Neuron (in vitro differentiated cells): Measurements from ENCODE around the gene HMCN1.
"Not testable (repeated sequence)": the region's sequence is repeated elsewhere in the genome, so short reads cannot be mapped to it uniquely, and the experiment has no call there.

Experiments
- H2AFZ ChIP-seq: one replicate; pipeline ENCODE4 v1.6.1; 2013; ENCODE audit warnings: low read depth, mild to moderate bottlenecking, inconsistent platforms, low read length, moderate library complexity
- H3K27me3 ChIP-seq: one replicate; pipeline ENCODE4 v1.6.1; 2013; ENCODE audit warnings: low read length; ENCODE audit not compliant: insufficient read depth
- H3K36me3 ChIP-seq: one replicate; pipeline ENCODE4 v1.6.1; 2013; ENCODE audit warnings: low read length; ENCODE audit not compliant: insufficient read depth
- H3K4me1 ChIP-seq: one replicate; pipeline ENCODE4 v1.6.1; 2013; ENCODE audit warnings: low read length; ENCODE audit not compliant: insufficient read depth
- H3K4me3 ChIP-seq: 2 replicates; pipeline ENCODE4 v1.5.1; 2013; ENCODE audit warnings: mild to moderate bottlenecking, low read length, moderate library complexity
- H3K9me3 ChIP-seq: one replicate; pipeline ENCODE4 v1.6.1; 2013; ENCODE audit warnings: low read length

Gene HMCN1

GRCh38 chr1:185880779-185881333, 146.7 kb downstream of the HMCN1 start:
- Histone ChIP-seq H3K4me1 (no peaks in the 10 kb centered on the region), H3K4me3 (no peak overlapping the region), H3K9me3 (no peaks in the 10 kb centered on the region), H3K36me3 (no peaks in the 10 kb centered on the region), H2AFZ (no peak overlapping the region), H3K27me3 (no peaks in the 10 kb centered on the region)

GRCh38 chr1:185886046-185886445, 151.9 kb downstream of the HMCN1 start:
- H3K36me3 ChIP-seq, result no peaks in the 10 kb centered on the region
- H2AFZ ChIP-seq, result no peak overlapping the region
- H3K4me1 ChIP-seq, result no peaks in the 10 kb centered on the region
- no peaks in the 10 kb centered on the region for H3K27me3 ChIP-seq
- no peak overlapping the region for H3K4me3 ChIP-seq
- no peaks in the 10 kb centered on the region for H3K9me3 ChIP-seq

- Histone ChIP-seq H3K4me1 (no peaks in the 10 kb centered on the region), H3K36me3 (no peaks in the 10 kb centered on the region), H3K9me3 (no peaks in the 10 kb centered on the region), H3K4me3 (no peak overlapping the region), H3K27me3 (no peaks in the 10 kb centered on the region), H2AFZ (no peak overlapping the region)
Measured at GRCh38 chr1:185886671-185887070, 152.5 kb downstream of the HMCN1 start.

GRCh38 chr1:185892831-185893403, 158.7 kb downstream of the HMCN1 start:
- H3K9me3 ChIP-seq, H3K36me3 ChIP-seq, H3K4me3 ChIP-seq, H3K4me1 ChIP-seq, H3K27me3 ChIP-seq, H2AFZ ChIP-seq: not testable (repeated sequence)

- Histone ChIP-seq H3K4me1 (no peaks in the 10 kb centered on the region), H3K9me3 (no peaks in the 10 kb centered on the region), H3K4me3 (no peak overlapping the region), H3K36me3 (no peaks in the 10 kb centered on the region), H2AFZ (no peak overlapping the region), H3K27me3 (no peaks in the 10 kb centered on the region)
Measured at GRCh38 chr1:185894791-185895190, 160.6 kb downstream of the HMCN1 start.

- Histone ChIP-seq H3K4me3 (no peak overlapping the region), H3K9me3 (no peaks in the 10 kb centered on the region), H3K27me3 (no peaks in the 10 kb centered on the region), H3K36me3 (no peaks in the 10 kb centered on the region), H2AFZ (no peak overlapping the region), H3K4me1 (no peaks in the 10 kb centered on the region)
Measured at GRCh38 chr1:185895208-185895900, 161.2 kb downstream of the HMCN1 start.

GRCh38 chr1:185896863-185897262, 162.7 kb downstream of the HMCN1 start:
- H3K9me3 ChIP-seq, result no peaks in the 10 kb centered on the region
- H3K36me3 ChIP-seq, result no peaks in the 10 kb centered on the region
- no peaks in the 10 kb centered on the region for H3K27me3 ChIP-seq
- H2AFZ ChIP-seq, result no peak overlapping the region
- H3K4me3 ChIP-seq, result no peak overlapping the region
- no peaks in the 10 kb centered on the region for H3K4me1 ChIP-seq

- H3K27me3 ChIP-seq, result no peaks in the 10 kb centered on the region
- no peaks in the 10 kb centered on the region for H3K9me3 ChIP-seq
- no peaks in the 10 kb centered on the region for H3K4me1 ChIP-seq
- no peak overlapping the region for H2AFZ ChIP-seq
- H3K4me3 ChIP-seq, result no peak overlapping the region
- H3K36me3 ChIP-seq, result no peaks in the 10 kb centered on the region
Measured at GRCh38 chr1:185906186-185906585, 172.0 kb downstream of the HMCN1 start.

- no peaks in the 10 kb centered on the region for H3K4me1 ChIP-seq
- no peak overlapping the region for H3K4me3 ChIP-seq
- H3K27me3 ChIP-seq, result no peaks in the 10 kb centered on the region
- H3K9me3 ChIP-seq, result no peaks in the 10 kb centered on the region
- no peak overlapping the region for H2AFZ ChIP-seq
- no peaks in the 10 kb centered on the region for H3K36me3 ChIP-seq
Measured at GRCh38 chr1:185907246-185907645, 173.1 kb downstream of the HMCN1 start.

- H3K4me1 ChIP-seq, result no peaks in the 10 kb centered on the region
- H2AFZ ChIP-seq, result no peak overlapping the region
- no peaks in the 10 kb centered on the region for H3K27me3 ChIP-seq
- H3K36me3 ChIP-seq, result no peaks in the 10 kb centered on the region
- H3K4me3 ChIP-seq, result no peak overlapping the region
- H3K9me3 ChIP-seq, result no peaks in the 10 kb centered on the region
Measured at GRCh38 chr1:185911978-185912377, 177.8 kb downstream of the HMCN1 start.

- no peaks in the 10 kb centered on the region for H3K4me1 ChIP-seq
- no peaks in the 10 kb centered on the region for H3K9me3 ChIP-seq
- H3K36me3 ChIP-seq, result no peaks in the 10 kb centered on the region
- no peaks in the 10 kb centered on the region for H3K27me3 ChIP-seq
- no peak overlapping the region for H3K4me3 ChIP-seq
- H2AFZ ChIP-seq, result no peak overlapping the region
Measured at GRCh38 chr1:185912504-185912903, 178.3 kb downstream of the HMCN1 start.

- no peak overlapping the region for H2AFZ ChIP-seq
- H3K4me1 ChIP-seq, result no peaks in the 10 kb centered on the region
- H3K4me3 ChIP-seq, result no peak overlapping the region
- no peaks in the 10 kb centered on the region for H3K9me3 ChIP-seq
- H3K36me3 ChIP-seq, result no peaks in the 10 kb centered on the region
- no peaks in the 10 kb centered on the region for H3K27me3 ChIP-seq
Measured at GRCh38 chr1:185914089-185914488, 179.9 kb downstream of the HMCN1 start.

GRCh38 chr1:185916861-185917260, 182.7 kb downstream of the HMCN1 start:
- Histone ChIP-seq H3K27me3 (no peaks in the 10 kb centered on the region), H3K36me3 (no peaks in the 10 kb centered on the region), H3K4me3 (no peak overlapping the region), H3K9me3 (no peaks in the 10 kb centered on the region), H2AFZ (no peak overlapping the region), H3K4me1 (no peaks in the 10 kb centered on the region)

- H3K9me3 ChIP-seq, result no peaks in the 10 kb centered on the region
- no peaks in the 10 kb centered on the region for H3K27me3 ChIP-seq
- no peak overlapping the region for H2AFZ ChIP-seq
- no peaks in the 10 kb centered on the region for H3K36me3 ChIP-seq
- no peaks in the 10 kb centered on the region for H3K4me1 ChIP-seq
- H3K4me3 ChIP-seq, result no peak overlapping the region
Measured at GRCh38 chr1:185917646-185918045, 183.5 kb downstream of the HMCN1 start.
